ENCODE data around the gene RBM11. TPM values are rescaled to one million over a fixed set of nuclear protein-coding genes. Genes with fewer than 3 reads are reported as not detected.
A peak's percentile ranks its signal among the peaks of the same experiment; 100 is the strongest.
"Not testable (repeated sequence)": the region's sequence is repeated elsewhere in the genome, so short reads cannot be mapped to it uniquely, and the experiment has no call there.

RBM11 gene
- not detected for polyA plus RNA-seq (2013, experiment 1 of 2; ENCODE audit: insufficient read length)
- polyA plus RNA-seq (2013, experiment 2 of 2; ENCODE audit: insufficient read length) = not detected

- DNase-seq = peak; percentile 23
These were observed at the start of gene RBM11 for GRCh38 chr21:14215971-14216641. Gene RBM11, plus strand, starts transcription at chr21:14216157. Its CDS starts 30 bp downstream, at chr21:14216187.

- not testable (repeated sequence) for DNase-seq
These were observed 49.3 kb upstream of the RBM11 start for GRCh38 chr21:14166463-14167223.

GRCh38 chr21:14206222-14206621 lies 9.7 kb upstream of the RBM11 start:
- no peak for DNase-seq

GRCh38 chr21:14210738-14211137 lies 5.2 kb upstream of the RBM11 start, which contains the start of gene LIPI:
Gene LIPI, minus strand, starts transcription at chr21:14210955. Its CDS starts 110 bp downstream, at chr21:14210845.
- DNase-seq = no peak

GRCh38 chr21:14213164-14213563 lies 2.8 kb upstream of the RBM11 start:
- no peak for DNase-seq

GRCh38 chr21:14223365-14223764 lies 7.4 kb downstream of the RBM11 start:
- DNase-seq = no peak

GRCh38 chr21:14229399-14229798 lies 13.4 kb downstream of the RBM11 start:
- no peak for DNase-seq

GRCh38 chr21:14235101-14235500 lies 19.1 kb downstream of the RBM11 start:
- no peak for DNase-seq

GRCh38 chr21:14236180-14236579 lies 20.2 kb downstream of the RBM11 start:
- DNase-seq = no peak

- DNase-seq = no peak
These were observed 23.3 kb downstream of the RBM11 start for GRCh38 chr21:14239281-14239680.

GRCh38 chr21:14241297-14241696 lies 25.3 kb downstream of the RBM11 start:
- no peak for DNase-seq

- no peak for DNase-seq
These were observed 27.5 kb downstream of the RBM11 start for GRCh38 chr21:14243461-14243860.

- DNase-seq = no peak
These were observed 27.9 kb downstream of the RBM11 start for GRCh38 chr21:14243874-14244273.

- DNase-seq = no peak
These were observed 29.0 kb downstream of the RBM11 start for GRCh38 chr21:14244911-14245310.

GRCh38 chr21:14245711-14246110 lies 29.8 kb downstream of the RBM11 start:
- no peak for DNase-seq

- no peak for DNase-seq
These were observed 35.4 kb downstream of the RBM11 start for GRCh38 chr21:14251336-14251735.

- peak; percentile 35 for DNase-seq
These were observed 43.8 kb downstream of the RBM11 start for GRCh38 chr21:14259747-14260146.

GRCh38 chr21:14260174-14260764 lies 44.3 kb downstream of the RBM11 start:
- DNase-seq = no peak

- no peak for DNase-seq
These were observed 46.1 kb downstream of the RBM11 start for GRCh38 chr21:14262039-14262438.

GRCh38 chr21:14263879-14264278 lies 47.9 kb downstream of the RBM11 start:
- DNase-seq = no peak

- no peak for DNase-seq
These were observed 49.1 kb downstream of the RBM11 start for GRCh38 chr21:14265023-14265422.

- DNase-seq = no peak
These were observed 51.1 kb downstream of the RBM11 start for GRCh38 chr21:14267076-14267475.

GRCh38 chr21:14270631-14271030 lies 54.7 kb downstream of the RBM11 start:
- no peak for DNase-seq

Data from fibroblast of skin of abdomen (primary cell).